ENCODE data around the gene NKAIN2.

- TF ChIP-seq POLR2A (IDR thresholded peaks at IDR 0.05): no peak
- TF ChIP-seq, protein P1, sequence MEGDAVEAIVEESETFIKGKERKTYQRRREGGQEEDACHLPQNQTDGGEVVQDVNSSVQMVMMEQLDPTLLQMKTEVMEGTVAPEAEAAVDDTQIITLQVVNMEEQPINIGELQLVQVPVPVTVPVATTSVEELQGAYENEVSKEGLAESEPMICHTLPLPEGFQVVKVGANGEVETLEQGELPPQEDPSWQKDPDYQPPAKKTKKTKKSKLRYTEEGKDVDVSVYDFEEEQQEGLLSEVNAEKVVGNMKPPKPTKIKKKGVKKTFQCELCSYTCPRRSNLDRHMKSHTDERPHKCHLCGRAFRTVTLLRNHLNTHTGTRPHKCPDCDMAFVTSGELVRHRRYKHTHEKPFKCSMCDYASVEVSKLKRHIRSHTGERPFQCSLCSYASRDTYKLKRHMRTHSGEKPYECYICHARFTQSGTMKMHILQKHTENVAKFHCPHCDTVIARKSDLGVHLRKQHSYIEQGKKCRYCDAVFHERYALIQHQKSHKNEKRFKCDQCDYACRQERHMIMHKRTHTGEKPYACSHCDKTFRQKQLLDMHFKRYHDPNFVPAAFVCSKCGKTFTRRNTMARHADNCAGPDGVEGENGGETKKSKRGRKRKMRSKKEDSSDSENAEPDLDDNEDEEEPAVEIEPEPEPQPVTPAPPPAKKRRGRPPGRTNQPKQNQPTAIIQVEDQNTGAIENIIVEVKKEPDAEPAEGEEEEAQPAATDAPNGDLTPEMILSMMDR (IDR thresholded peaks at IDR 0.05): no peak
Observed at GRCh38 chr6:124110514-124110913, 306.8 kb downstream of the NKAIN2 start.

Measured in thyroid gland (tissue), 4 donors.